MM.1S (cell line): ENCODE results near the gene DLEU7.

ENCODE experiments used
- DNase-seq: peaks from one replicate; pipeline ENCODE4 v3.0.0-alpha.2; 2015
- H2AFZ ChIP-seq: fragments of 300-600 bp; sonication (generic); 2 replicates; pipeline ENCODE4 v1.6.0; 2016; ENCODE audit warnings: antibody characterized with exemption, low read length
- H3F3A ChIP-seq: fragments of 300-600 bp; sonication (generic); 2 replicates; pipeline ENCODE4 v1.6.1; 2016; ENCODE audit warnings: mild to moderate bottlenecking, antibody characterized with exemption, low read length, moderate library complexity, mixed read lengths; ENCODE audit not compliant: insufficient read depth
- H3K27ac ChIP-seq: fragments of 300-600 bp; sonication (generic); 2 replicates; pipeline ENCODE4 v1.5.1; 2016; ENCODE audit warnings: mild to moderate bottlenecking, low read length
- H3K27me3 ChIP-seq: fragments of 300-600 bp; sonication (generic); replicated peaks from 2 replicates; pipeline ENCODE4 v1.6.0; 2016; ENCODE audit warnings: low read length; ENCODE audit not compliant: insufficient read depth
- H3K36me3 ChIP-seq: fragments of 300-600 bp; sonication (generic); replicated peaks from 2 replicates; pipeline ENCODE4 v1.6.1; 2016; ENCODE audit warnings: mild to moderate bottlenecking, low read length, mixed read lengths; ENCODE audit not compliant: insufficient read depth
- H3K4me1 ChIP-seq: fragments of 300-600 bp; sonication (generic); 2 replicates; pipeline ENCODE4 v1.6.1; 2016; ENCODE audit warnings: low read length, mixed read lengths
- H3K4me2 ChIP-seq: fragments of 300-600 bp; sonication (generic); 2 replicates; pipeline ENCODE4 v1.6.0; 2016; ENCODE audit warnings: low read depth, low read length
- H3K4me3 ChIP-seq: fragments of 300-600 bp; sonication (generic); 2 replicates; pipeline ENCODE4 v1.5.1; 2016; ENCODE audit warnings: low read length, mixed read lengths
- H3K79me2 ChIP-seq: fragments of 300-600 bp; sonication (generic); 2 replicates; pipeline ENCODE4 v1.6.1; 2016; ENCODE audit warnings: mixed run types, low read length, mixed read lengths
- H3K9ac ChIP-seq: fragments of 300-600 bp; sonication (generic); 2 replicates; pipeline ENCODE4 v1.6.1; 2016; ENCODE audit warnings: low read length, mixed read lengths
- H3K9me2 ChIP-seq: fragments of 300-600 bp; sonication (generic); replicated peaks from 2 replicates; pipeline ENCODE4 v1.6.1; 2016; ENCODE audit warnings: mild to moderate bottlenecking, low read length, mixed read lengths; ENCODE audit not compliant: insufficient read depth
- H3K9me3 ChIP-seq: fragments of 300-600 bp; sonication (generic); replicated peaks from 2 replicates; pipeline ENCODE4 v1.6.1; 2016; ENCODE audit warnings: mild to moderate bottlenecking, low read length, mixed read lengths; ENCODE audit not compliant: insufficient read depth
- H4K20me1 ChIP-seq: fragments of 300-600 bp; sonication (generic); 2 replicates; pipeline ENCODE4 v1.6.1; 2016; ENCODE audit warnings: mild to moderate bottlenecking, low read length, moderate library complexity, mixed read lengths; ENCODE audit not compliant: insufficient read depth
- CTCF ChIP-seq: fragments of 300-600 bp; sonication (generic); IDR thresholded peaks from 2 replicates; pipeline ENCODE4 v1.5.1; 2016; ENCODE audit warnings: antibody characterized with exemption, low read length, mixed read lengths
- EZH2 ChIP-seq: fragments of 300-600 bp; sonication (generic); optimal IDR thresholded peaks from 2 replicates; pipeline ENCODE3; 2017; ENCODE audit warnings: low read depth, mild to moderate bottlenecking, antibody characterized with exemption, low read length, mixed read lengths
- EZH2phosphoT487 ChIP-seq: fragments of 300-600 bp; sonication (generic); IDR thresholded peaks from 2 replicates; pipeline ENCODE4 v1.6.1; 2018; ENCODE audit warnings: antibody characterized with exemption, low read length

Gene DLEU7

DNA sequence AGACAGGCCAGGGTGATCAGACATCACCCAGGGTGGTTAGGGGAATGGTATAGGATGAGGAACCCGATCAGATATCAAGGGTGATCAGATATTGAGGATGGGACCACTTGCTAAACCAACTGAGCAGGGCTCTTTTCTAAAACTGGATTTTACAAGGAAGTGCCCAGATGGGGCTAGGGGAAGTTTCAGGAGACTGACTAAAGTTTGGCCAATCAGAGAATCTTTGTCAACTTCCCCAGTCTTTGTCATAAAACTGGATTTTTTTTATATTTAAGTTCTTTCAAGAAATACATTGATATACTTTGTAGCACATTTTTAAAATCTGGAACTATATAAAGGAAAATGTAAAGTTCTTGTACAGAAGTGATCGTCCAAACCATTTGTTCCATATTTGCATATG lies 30.5 kb upstream of the DLEU7 start:
- Histone ChIP-seq H3K4me2 (no peak overlapping the region), H3K9me2 (no peaks in the 10 kb centered on the region), H4K20me1 (no peaks in the 10 kb centered on the region), H3F3A (no peaks in the 10 kb centered on the region), H3K27me3 (no peaks in the 10 kb centered on the region), H3K9me3 (no peaks in the 10 kb centered on the region), H2AFZ (no peak overlapping the region), H3K79me2 (no peaks in the 10 kb centered on the region), H3K9ac (no peak overlapping the region), H3K36me3 (no peaks in the 10 kb centered on the region), H3K27ac (no peak overlapping the region), H3K4me1 (no peaks in the 10 kb centered on the region), H3K4me3 (no peak overlapping the region)
- no peak for DNase-seq
- TF ChIP-seq EZH2phosphoT487 (no peak), EZH2 (no peak), CTCF (no peak)

DNA sequence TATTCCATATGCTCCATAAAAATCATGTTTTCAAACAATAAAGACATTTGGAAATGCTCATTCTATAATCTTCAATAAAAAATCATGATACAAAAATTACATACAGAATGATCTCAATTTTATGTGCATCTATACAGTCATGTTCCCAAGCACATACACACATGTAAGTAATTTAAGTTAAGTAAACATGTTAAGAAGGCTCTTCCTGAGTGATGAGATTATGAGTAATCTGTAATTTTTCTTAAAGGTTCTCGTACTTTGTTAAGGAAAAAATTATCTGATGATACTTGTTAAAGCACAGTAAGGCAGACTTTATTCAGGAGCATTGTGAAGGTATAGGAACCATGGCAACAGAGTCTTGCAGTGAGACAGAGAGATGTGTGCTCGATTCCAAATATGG lies 30.0 kb upstream of the DLEU7 start:
- DNase-seq: no peak
- H2AFZ ChIP-seq: no peak overlapping the region
- no peak for TF ChIP-seq EZH2phosphoT487
- no peak for TF ChIP-seq EZH2
- no peak for TF ChIP-seq CTCF
- no peaks in the 10 kb centered on the region for H3K9me3 ChIP-seq
- H3K4me3 ChIP-seq: no peak overlapping the region
- H3K4me1 ChIP-seq: no peaks in the 10 kb centered on the region
- no peaks in the 10 kb centered on the region for H3K9me2 ChIP-seq
- no peak overlapping the region for H3K9ac ChIP-seq
- no peaks in the 10 kb centered on the region for H3K27me3 ChIP-seq
- H3K36me3 ChIP-seq: no peaks in the 10 kb centered on the region
- no peaks in the 10 kb centered on the region for H3K79me2 ChIP-seq
- H3K27ac ChIP-seq: no peak overlapping the region
- H3F3A ChIP-seq: no peaks in the 10 kb centered on the region
- no peak overlapping the region for H3K4me2 ChIP-seq
- no peaks in the 10 kb centered on the region for H4K20me1 ChIP-seq

- Histone ChIP-seq H3K4me3 (no peak overlapping the region), H3K9me3 (no peaks in the 10 kb centered on the region), H3K9me2 (no peaks in the 10 kb centered on the region), H3K27me3 (no peaks in the 10 kb centered on the region), H3K4me2 (no peak overlapping the region), H3K79me2 (no peaks in the 10 kb centered on the region), H2AFZ (no peak overlapping the region), H3K4me1 (no peaks in the 10 kb centered on the region), H3K36me3 (no peaks in the 10 kb centered on the region), H4K20me1 (no peaks in the 10 kb centered on the region), H3F3A (no peaks in the 10 kb centered on the region), H3K27ac (no peak overlapping the region), H3K9ac (no peak overlapping the region)
- DNase-seq: no peak
- no peak for TF ChIP-seq CTCF
- TF ChIP-seq EZH2: no peak
- TF ChIP-seq EZH2phosphoT487: no peak
These were observed 27.9 kb upstream of the DLEU7 start for GRCh38 chr13:50871405-50871804.

DNA sequence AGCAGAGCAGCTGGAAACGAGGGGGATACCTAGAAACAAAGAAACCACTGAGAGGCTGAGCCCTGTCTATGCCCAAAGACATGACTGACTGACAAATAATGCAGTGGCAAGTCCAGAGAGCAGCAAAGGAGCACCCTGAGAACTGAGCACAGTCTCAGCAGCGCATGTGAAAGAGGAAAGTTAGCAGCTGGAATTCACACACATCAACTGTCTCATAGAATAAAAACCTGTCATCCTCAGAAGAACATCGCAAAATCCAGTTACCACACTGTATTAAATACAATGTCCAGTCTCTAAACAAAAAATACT lies 24.1 kb upstream of the DLEU7 start:
- Histone ChIP-seq H4K20me1 (no peaks in the 10 kb centered on the region), H3K79me2 (no peaks in the 10 kb centered on the region), H3K27ac (no peak overlapping the region), H3K36me3 (no peaks in the 10 kb centered on the region), H3F3A (no peaks in the 10 kb centered on the region), H3K9me2 (no peaks in the 10 kb centered on the region), H3K4me3 (no peak overlapping the region), H3K27me3 (no peaks in the 10 kb centered on the region), H2AFZ (no peak overlapping the region), H3K4me1 (no peaks in the 10 kb centered on the region), H3K9me3 (no peaks in the 10 kb centered on the region), H3K4me2 (no peak overlapping the region), H3K9ac (no peak overlapping the region)
- no peak for DNase-seq
- TF ChIP-seq EZH2phosphoT487 (no peak), CTCF (no peak), EZH2 (no peak)
